HUDEP-2 (cell line): Measurements from ENCODE around the gene MARCHF9.

Source experiments
- DNase-seq, 76 experiments: peaks; one replicate each; lab custom pipeline; 2025; ENCODE audit not compliant: unreplicated experiment in 76 of 76; lab: John Stamatoyannopoulos, UW

Gene MARCHF9

GRCh38 chr12:57751788-57752667 is 2.9 kb upstream of the MARCHF9 start, which contains the start of gene CDK4:
Gene CDK4, minus strand, starts transcription at chr12:57752310. Its CDS starts 593 bp downstream, at chr12:57751717.
- DNase-seq, result peak; percentile 70 to 100 (median 99)

- no peak for DNase-seq
These were observed 2.3 kb upstream of the MARCHF9 start for GRCh38 chr12:57752668-57753000.

GRCh38 chr12:57753756-57754337 is 1.1 kb upstream of the MARCHF9 start:
- DNase-seq, result peak in 22 of 76 experiments; percentile 7 to 49 (median 20)

- DNase-seq, result no peak
These were observed 221 bp downstream of the MARCHF9 start for GRCh38 chr12:57755194-57755453.

GRCh38 chr12:57755454-57756372 is 810 bp downstream of the MARCHF9 start:
- DNase-seq, result peak in 1 of 76 experiments; percentile 0

GRCh38 chr12:57756406-57757341 is 1.8 kb downstream of the MARCHF9 start:
- peak in 54 of 76 experiments; percentile 6 to 65 (median 34) for DNase-seq

- DNase-seq, result no peak
These were observed 2.9 kb downstream of the MARCHF9 start for GRCh38 chr12:57757771-57758170.

GRCh38 chr12:57758552-57759359 is 3.9 kb downstream of the MARCHF9 start:
- no peak for DNase-seq

GRCh38 chr12:57759360-57759980 is 4.6 kb downstream of the MARCHF9 start:
- peak in 21 of 76 experiments; percentile 3 to 48 (median 17) for DNase-seq

- DNase-seq, result no peak
These were observed 5.6 kb downstream of the MARCHF9 start for GRCh38 chr12:57760347-57760982.

- no peak for DNase-seq
These were observed 6.6 kb downstream of the MARCHF9 start for GRCh38 chr12:57761391-57761998.

GRCh38 chr12:57762463-57762862 is 7.6 kb downstream of the MARCHF9 start:
- DNase-seq, result no peak

GRCh38 chr12:57763881-57764661 is 9.2 kb downstream of the MARCHF9 start:
- no peak for DNase-seq

- DNase-seq, result peak in 2 of 76 experiments; percentile 43 to 49
These were observed 9.7 kb downstream of the MARCHF9 start for GRCh38 chr12:57764662-57765002.

GRCh38 chr12:57765003-57765697 is 10.2 kb downstream of the MARCHF9 start:
- peak in 45 of 76 experiments; percentile 7 to 61 (median 32) for DNase-seq

- peak in 1 of 76 experiments; percentile 34 for DNase-seq
These were observed 11.0 kb downstream of the MARCHF9 start for GRCh38 chr12:57765698-57766463.
